GM23338 (cell line): ENCODE data around the gene CNP. TPM values are rescaled to one million over a fixed set of nuclear protein-coding genes. Genes with fewer than 3 reads are reported as not detected.
A peak's percentile ranks its signal among the peaks of the same experiment; 100 is the strongest.

ENCODE experiments used
- ATAC-seq: fragments of 200-7000 bp; cut with Tn5 transposase; 3 replicates; pipeline ENCODE4 v1.9.1; 2020
- DNase-seq: peaks from one replicate; pipeline ENCODE4 v3.0.0-alpha.2; 2015; ENCODE audit warnings: low spot score
- H2AFZ ChIP-seq: fragments of 200-600 bp; sonication (generic); 2 replicates; pipeline ENCODE4 v1.8.0; 2016; ENCODE audit warnings: antibody characterized with exemption, mild to moderate bottlenecking, moderate library complexity
- H3F3A ChIP-seq: fragments of 200-600 bp; sonication (generic); replicated peaks from 2 replicates; pipeline ENCODE4 v1.8.0; 2017; ENCODE audit warnings: antibody characterized with exemption, mixed run types, low read depth
- H3K27ac ChIP-seq: fragments of 200-600 bp; sonication (generic); 2 replicates; pipeline ENCODE4 v1.6.1; 2016; ENCODE audit warnings: low read depth
- H3K27me3 ChIP-seq: fragments of 200-600 bp; sonication (generic); 2 replicates; pipeline ENCODE4 v1.8.0; 2016; ENCODE audit warnings: mild to moderate bottlenecking, mixed run types, moderate library complexity; ENCODE audit not compliant: insufficient read depth
- H3K36me3 ChIP-seq: fragments of 200-600 bp; sonication (generic); 2 replicates; pipeline ENCODE4 v1.8.0; 2016; ENCODE audit warnings: mild to moderate bottlenecking; ENCODE audit not compliant: insufficient read depth
- H3K4me1 ChIP-seq: fragments of 200-600 bp; sonication (generic); 2 replicates; pipeline ENCODE4 v1.8.0; 2016; ENCODE audit warnings: mild to moderate bottlenecking, moderate library complexity; ENCODE audit not compliant: insufficient read depth
- H3K4me2 ChIP-seq: fragments of 200-600 bp; sonication (generic); 2 replicates; pipeline ENCODE4 v1.7.1; 2017; ENCODE audit warnings: mixed run types
- H3K4me3 ChIP-seq: fragments of 200-600 bp; sonication (generic); 2 replicates; pipeline ENCODE4 v1.6.1; 2016; ENCODE audit warnings: mixed run types
- H3K79me2 ChIP-seq: fragments of 200-600 bp; sonication (generic); replicated peaks from 2 replicates; pipeline ENCODE4 v1.8.0; 2017; ENCODE audit warnings: mild to moderate bottlenecking; ENCODE audit not compliant: insufficient read depth
- H3K9me2 ChIP-seq: fragments of 200-600 bp; sonication (generic); 2 replicates; pipeline ENCODE4 v1.8.0; 2017; ENCODE audit not compliant: insufficient read depth
- H4K20me1 ChIP-seq: fragments of 200-600 bp; sonication (generic); replicated peaks from 2 replicates; pipeline ENCODE4 v1.8.0; 2017; ENCODE audit warnings: mild to moderate bottlenecking; ENCODE audit not compliant: insufficient read depth
- H3K27ac Mint-ChIP-seq: 2 replicates; pipeline ENCODE4 v1.8.0; 2020; ENCODE audit warnings: inconsistent platforms, mild to moderate bottlenecking, moderate library complexity, mixed read lengths
- H3K27me3 Mint-ChIP-seq: 3 replicates; pipeline ENCODE4 v1.8.0; 2022; ENCODE audit warnings: low read depth, mild to moderate bottlenecking, moderate library complexity, mixed read lengths, inconsistent platforms; ENCODE audit not compliant: insufficient read depth, poor library complexity
- H3K36me3 Mint-ChIP-seq: 3 replicates; pipeline ENCODE4 v1.8.0; 2021; ENCODE audit warnings: low read depth, mild to moderate bottlenecking, inconsistent platforms, moderate library complexity, mixed read lengths
- H3K4me1 Mint-ChIP-seq: 3 replicates; pipeline ENCODE4 v1.8.0; 2020; ENCODE audit warnings: mild to moderate bottlenecking, inconsistent platforms, mixed read lengths
- H3K4me3 Mint-ChIP-seq: 3 replicates; pipeline ENCODE4 v1.8.0; 2021; ENCODE audit warnings: moderate library complexity, mild to moderate bottlenecking, inconsistent platforms, mixed read lengths
- H3K9me3 Mint-ChIP-seq: 3 replicates; pipeline ENCODE4 v1.8.0; 2020; ENCODE audit warnings: moderate library complexity, mild to moderate bottlenecking, inconsistent platforms, mixed read lengths
- EZH2 ChIP-seq: fragments of 200-600 bp; sonication (generic); IDR thresholded peaks from one replicate; pipeline ENCODE4 v1.8.0; 2017; ENCODE audit warnings: antibody characterized with exemption, mild to moderate bottlenecking, low read depth; ENCODE audit not compliant: unreplicated experiment
- EZH2phosphoT487 ChIP-seq: fragments of 200-600 bp; sonication (generic); IDR thresholded peaks from one replicate; pipeline ENCODE4 v1.8.1; 2018; ENCODE audit warnings: antibody characterized with exemption; ENCODE audit not compliant: unreplicated experiment
- JUNB ChIP-seq: IDR thresholded peaks from one replicate; pipeline ENCODE4 v1.6.1; 2016; ENCODE audit warnings: antibody characterized with exemption; ENCODE audit not compliant: unreplicated experiment
- NANOG ChIP-seq: IDR thresholded peaks from 2 replicates; pipeline ENCODE4 v1.6.1; 2016; ENCODE audit warnings: antibody characterized with exemption, borderline replicate concordance
- REST ChIP-seq: IDR thresholded peaks from one replicate; pipeline ENCODE4 v1.6.1; 2018; ENCODE audit warnings: antibody characterized with exemption; ENCODE audit not compliant: unreplicated experiment
- STAT1 ChIP-seq: IDR thresholded peaks from one replicate; pipeline ENCODE4 v1.6.1; 2016; ENCODE audit warnings: antibody characterized with exemption; ENCODE audit not compliant: unreplicated experiment
- ZNF114 ChIP-seq: fragments of 250-450 bp; sonication (Bioruptor Pico); IDR thresholded peaks from 2 replicates; pipeline ENCODE4 v1.5.0; 2020; ENCODE audit warnings: mild to moderate bottlenecking, moderate library complexity
- ZNF331 ChIP-seq: fragments of 250-450 bp; sonication (Bioruptor Pico); IDR thresholded peaks from 2 replicates; pipeline ENCODE4 v1.5.0; 2020; ENCODE audit warnings: low read depth, mild to moderate bottlenecking, moderate library complexity
- polyA plus RNA-seq: library from polyadenylated mRNA; unstranded; fragments of >200 nt; fragmentation: Nextera tagmentation; extraction: Ambion mirVana; gene quantifications from 2 replicates; pipeline ENCODE4 v1.2.1, GENCODE V29; 2016
- total RNA-seq: library from RNA; depleted of rRNA; stranded (reverse); fragments of >200 nt; shearing (Covaris generic); gene quantifications from 2 replicates; pipeline ENCODE4 v1.2.3, GENCODE V29; 2014
- TF ChIP-seq, protein P1 (sequence below): IDR thresholded peaks from 2 replicates; pipeline ENCODE4 v1.6.1; 2016; ENCODE audit warnings: antibody characterized with exemption

The CNP gene
- total and polyA plus RNA-seq, 2 experiments from 2014 or later, result 30.8 to 47.8 TPM

GRCh38 chr17:42016941-42017865 is 50.6 kb downstream of the CNP start, which contains the start of gene DNAJC7 (continued):
- TF ChIP-seq EZH2 (no peak), REST (no peak), ZNF114 (CRISPR knock-in tag) (no peak), JUNB (no peak), NANOG (no peak), ZNF331 (CRISPR knock-in tag) (no peak), EZH2phosphoT487 (no peak), STAT1 (no peak)
- TF ChIP-seq, protein P1, sequence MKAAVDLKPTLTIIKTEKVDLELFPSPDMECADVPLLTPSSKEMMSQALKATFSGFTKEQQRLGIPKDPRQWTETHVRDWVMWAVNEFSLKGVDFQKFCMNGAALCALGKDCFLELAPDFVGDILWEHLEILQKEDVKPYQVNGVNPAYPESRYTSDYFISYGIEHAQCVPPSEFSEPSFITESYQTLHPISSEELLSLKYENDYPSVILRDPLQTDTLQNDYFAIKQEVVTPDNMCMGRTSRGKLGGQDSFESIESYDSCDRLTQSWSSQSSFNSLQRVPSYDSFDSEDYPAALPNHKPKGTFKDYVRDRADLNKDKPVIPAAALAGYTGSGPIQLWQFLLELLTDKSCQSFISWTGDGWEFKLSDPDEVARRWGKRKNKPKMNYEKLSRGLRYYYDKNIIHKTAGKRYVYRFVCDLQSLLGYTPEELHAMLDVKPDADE, result peak; percentile 82

DNA sequence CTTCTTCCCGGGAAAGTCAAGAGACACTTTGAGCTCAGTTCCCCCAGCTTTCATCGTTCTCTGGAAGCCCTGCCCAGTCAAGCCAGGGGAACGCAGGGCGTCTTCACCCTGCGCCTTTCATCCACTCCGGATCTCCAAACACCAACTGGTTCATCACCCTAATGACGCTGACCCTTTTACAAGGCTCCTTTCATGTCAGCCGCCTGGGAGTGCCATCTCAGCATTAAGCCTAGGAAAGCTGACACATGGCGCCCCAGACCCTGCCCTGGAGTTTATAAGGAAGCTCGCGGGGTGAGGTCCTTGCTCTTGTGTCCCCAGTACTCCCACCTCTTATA is 51.2 kb downstream of the CNP start:
- H3K4me3 Mint-ChIP-seq, result peak overlapping the region; percentile 99
- peaks cover 6% of the 10 kb centered on the region for H3K36me3 ChIP-seq
- peak; percentile 5; the same call in 2 of the 3 replicates for ATAC-seq
- peak overlapping the region; percentile 83 for H3K4me2 ChIP-seq
- H3K79me2 ChIP-seq, result peaks cover 58% of the 10 kb centered on the region
- H3K9me3 Mint-ChIP-seq, result peaks cover 2% of the 10 kb centered on the region; the same call in 1 of the 3 replicates
- H3K4me1 ChIP-seq, result peaks cover 30% of the 10 kb centered on the region
- H3K4me3 ChIP-seq, result peak overlapping the region; percentile 93
- peaks cover 40% of the 10 kb centered on the region for H3K36me3 Mint-ChIP-seq
- H3K4me1 Mint-ChIP-seq, result peaks cover 39% of the 10 kb centered on the region
- H2AFZ ChIP-seq, result peak overlapping the region; percentile 87
- H3K27me3 Mint-ChIP-seq, result peaks cover 11% of the 10 kb centered on the region
- peak overlapping the region; percentile 98 for H3K27ac ChIP-seq
- H3K27ac Mint-ChIP-seq, result peak overlapping the region; percentile 95
- peak; percentile 75 for DNase-seq
- peaks cover 9% of the 10 kb centered on the region; the same call in 1 of the 2 replicates for H4K20me1 ChIP-seq
- H3K27me3 ChIP-seq, result no peaks in the 10 kb centered on the region
- peaks cover 34% of the 10 kb centered on the region for H3F3A ChIP-seq
- H3K9me2 ChIP-seq, result peaks cover 9% of the 10 kb centered on the region
- no peak for TF ChIP-seq EZH2phosphoT487
- TF ChIP-seq REST, result no peak
- no peak for TF ChIP-seq ZNF114 (CRISPR knock-in tag)
